GM06990 (cell line): ENCODE measurements around the gene MKKS.

Experiments used
- DNase-seq: peaks from one replicate; pipeline ENCODE4 v3.0.0-alpha.2; 2011; ENCODE audit not compliant: insufficient read length; ENCODE audit errors: extremely low read depth
- H3K27me3 ChIP-seq: replicated peaks from 2 replicates; pipeline ENCODE4 v1.6.0; 2011; ENCODE audit warnings: low read length; ENCODE audit not compliant: control insufficient read depth, insufficient read depth
- H3K36me3 ChIP-seq: 2 replicates; pipeline ENCODE4 v1.5.1; 2011; ENCODE audit warnings: low read length; ENCODE audit not compliant: control insufficient read depth, insufficient read depth
- H3K4me3 ChIP-seq: replicated peaks from 2 replicates; pipeline ENCODE4 v1.5.1; 2011; ENCODE audit warnings: low read depth, mild to moderate bottlenecking, control low read depth, low read length
- CTCF ChIP-seq: IDR thresholded peaks from 2 replicates; pipeline ENCODE4 v1.5.1; 2011; ENCODE audit warnings: low read length, control low read depth, mild to moderate bottlenecking, inconsistent platforms; ENCODE audit not compliant: insufficient read depth, poor library complexity, severe bottlenecking

MKKS gene

GRCh38 chr20:10433623-10434466 is at the start of gene MKKS:
Gene MKKS (minus strand): TSS chr20:10434222. CDS start chr20:10413514, 20,708 bp downstream.
- peak within 1 kb of the TSS; percentile 84 for H3K4me3 ChIP-seq
- peak; percentile 93 for DNase-seq
- TF ChIP-seq CTCF: no peak

GRCh38 chr20:10483691-10484090 is 49.7 kb upstream of the MKKS start:
- H3K27me3 ChIP-seq: no peaks in the 10 kb centered on the region
- DNase-seq: no peak
- no peaks in the 10 kb centered on the region for H3K36me3 ChIP-seq
- no peak for TF ChIP-seq CTCF
- H3K4me3 ChIP-seq: no peak overlapping the region

More at GRCh38 chr20:10433623-10434466, at the start of gene MKKS:
- no peaks in the 10 kb centered on the region for H3K36me3 ChIP-seq
- no peaks in the 10 kb centered on the region for H3K27me3 ChIP-seq

GRCh38 chr20:10481676-10482075 is 47.7 kb upstream of the MKKS start:
- TF ChIP-seq CTCF: no peak

GRCh38 chr20:10478930-10479329 is 44.9 kb upstream of the MKKS start:
- Histone ChIP-seq H3K4me3 (no peak overlapping the region), H3K27me3 (no peaks in the 10 kb centered on the region), H3K36me3 (no peaks in the 10 kb centered on the region)
- no peak for DNase-seq
- TF ChIP-seq CTCF: no peak

More at GRCh38 chr20:10481676-10482075, 47.7 kb upstream of the MKKS start:
- H3K27me3 ChIP-seq: no peaks in the 10 kb centered on the region
- H3K36me3 ChIP-seq: no peaks in the 10 kb centered on the region
- H3K4me3 ChIP-seq: no peak overlapping the region
- DNase-seq: no peak

GRCh38 chr20:10478205-10478604 is 44.2 kb upstream of the MKKS start:
- Histone ChIP-seq H3K4me3 (no peak overlapping the region), H3K27me3 (no peaks in the 10 kb centered on the region), H3K36me3 (no peaks in the 10 kb centered on the region)
- peak; percentile 62 for DNase-seq
- TF ChIP-seq CTCF: no peak
